ENCODE data around the gene CLASP2. TPM values are rescaled to one million over a fixed set of nuclear protein-coding genes. Genes with fewer than 3 reads are reported as not detected.
"Not testable (repeated sequence)": the region's sequence is repeated elsewhere in the genome, so short reads cannot be mapped to it uniquely, and the experiment has no call there.

The CLASP2 gene
- total RNA-seq, 1 experiment from 2014 or later, result 18.6 TPM

GRCh38 chr3:33687406-33688010 lies 30.5 kb downstream of the CLASP2 start:
- DNase-seq (ENCODE audit: low read depth), result no peak

DNA sequence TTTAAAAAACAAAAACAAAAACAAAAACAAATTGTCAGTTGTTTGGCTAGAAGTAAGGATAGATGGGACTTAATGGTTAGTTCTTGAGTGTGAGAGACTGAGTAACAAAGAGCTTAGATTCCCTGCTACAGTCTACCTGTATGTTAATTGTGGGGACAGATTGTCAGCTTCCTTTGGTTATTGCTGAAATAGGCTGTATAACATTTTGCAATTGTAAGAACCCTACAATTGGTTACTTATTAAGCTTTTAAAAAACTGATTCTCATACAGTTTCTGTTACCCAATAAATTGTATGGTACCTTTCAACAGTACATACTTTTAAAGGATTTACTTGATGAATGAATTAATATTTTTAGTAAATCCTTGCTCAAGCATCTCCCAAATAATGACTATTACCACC lies 35.3 kb downstream of the CLASP2 start:
- no peak for DNase-seq (ENCODE audit: low read depth)

- DNase-seq (ENCODE audit: low read depth), result no peak
These were observed 36.4 kb downstream of the CLASP2 start for GRCh38 chr3:33681667-33682066.

DNA sequence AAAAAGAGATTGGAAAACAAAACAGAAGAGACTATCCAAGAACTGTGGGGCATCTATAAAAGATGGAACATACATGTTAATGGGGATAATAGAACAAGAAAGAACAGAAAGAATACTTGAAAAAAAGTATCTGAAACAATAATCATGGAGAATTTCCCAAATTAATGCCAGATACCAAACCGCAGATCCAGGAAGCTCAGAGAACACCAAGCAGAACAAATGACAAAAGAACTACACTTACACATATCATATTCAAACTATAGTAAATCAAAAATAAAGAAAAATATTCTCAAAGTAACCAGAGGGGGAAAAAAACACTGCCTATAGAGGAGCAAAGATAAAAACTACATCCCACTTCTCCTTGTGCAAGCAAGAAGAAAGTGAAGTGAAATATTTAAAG lies 40.0 kb downstream of the CLASP2 start:
- no peak for DNase-seq (ENCODE audit: low read depth)

GRCh38 chr3:33673436-33673835 lies 44.6 kb downstream of the CLASP2 start:
- not testable (repeated sequence) for DNase-seq (ENCODE audit: low read depth)

DNA sequence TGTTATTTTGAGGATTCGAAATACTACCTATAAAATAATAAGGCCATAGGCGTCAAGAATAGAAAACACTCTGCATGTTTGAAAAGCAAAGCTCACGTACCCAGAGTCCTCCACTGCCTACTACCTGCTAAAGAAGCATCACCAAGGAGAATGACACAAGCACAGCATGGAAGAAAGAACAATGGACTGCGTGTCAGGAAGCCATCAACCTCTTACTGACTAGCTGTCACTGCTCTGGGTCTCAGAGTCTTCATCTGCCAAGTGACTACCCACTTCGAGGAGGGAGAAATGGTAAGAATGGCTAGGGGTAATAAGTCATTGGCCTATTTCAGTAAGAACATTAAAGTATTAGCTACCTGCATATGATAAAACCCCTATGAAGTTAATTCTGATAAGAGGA lies 49.4 kb downstream of the CLASP2 start:
- no peak for DNase-seq (ENCODE audit: low read depth)

DNA sequence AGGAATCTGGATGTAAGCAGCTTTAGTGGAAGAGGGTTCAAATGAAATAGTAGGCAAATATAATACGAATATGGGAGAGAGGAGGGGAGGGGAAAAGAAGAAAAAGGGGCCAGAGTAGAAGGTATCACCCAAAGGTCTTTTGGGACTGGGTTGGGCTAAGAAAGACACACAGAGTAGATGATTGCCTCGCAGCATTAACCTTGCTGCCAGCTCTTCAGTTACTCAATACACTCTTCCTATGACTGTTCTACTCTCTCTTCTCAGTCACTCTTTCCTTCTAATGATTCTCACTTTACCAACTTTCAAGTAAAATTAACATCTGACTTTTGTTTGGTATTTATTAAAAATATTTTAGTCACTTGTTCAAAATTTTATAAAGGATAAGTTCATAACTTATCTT lies 52.8 kb downstream of the CLASP2 start:
- DNase-seq (ENCODE audit: low read depth), result no peak

GRCh38 chr3:33664195-33664594 lies 53.9 kb downstream of the CLASP2 start:
- DNase-seq (ENCODE audit: low read depth), result peak; percentile 34

DNA sequence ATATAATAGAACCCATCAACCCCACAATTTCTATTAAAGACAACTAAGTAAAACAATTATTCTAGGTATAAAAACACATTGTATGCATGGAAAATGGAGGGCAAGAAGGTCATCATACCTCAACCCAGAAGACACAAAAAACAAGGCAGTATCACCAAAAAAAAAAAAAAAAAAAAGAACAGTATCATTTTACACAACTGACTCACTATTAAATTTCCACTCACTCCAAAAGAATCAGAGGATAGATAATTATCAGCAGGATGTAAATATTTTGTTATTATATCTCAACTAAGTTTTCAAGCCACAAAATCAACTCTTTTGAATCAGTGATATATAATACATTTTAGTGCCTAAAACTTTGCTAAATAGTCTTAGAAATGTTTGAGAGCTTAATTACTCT lies 55.0 kb downstream of the CLASP2 start:
- DNase-seq (ENCODE audit: low read depth), result no peak

GRCh38 chr3:33659856-33660434 lies 58.1 kb downstream of the CLASP2 start:
- no peak for DNase-seq (ENCODE audit: low read depth)

- peak; percentile 18 for DNase-seq (ENCODE audit: low read depth)
These were observed 58.8 kb downstream of the CLASP2 start for GRCh38 chr3:33658991-33659848.

GRCh38 chr3:33658621-33658990 lies 59.4 kb downstream of the CLASP2 start:
- no peak for DNase-seq (ENCODE audit: low read depth)

DNA sequence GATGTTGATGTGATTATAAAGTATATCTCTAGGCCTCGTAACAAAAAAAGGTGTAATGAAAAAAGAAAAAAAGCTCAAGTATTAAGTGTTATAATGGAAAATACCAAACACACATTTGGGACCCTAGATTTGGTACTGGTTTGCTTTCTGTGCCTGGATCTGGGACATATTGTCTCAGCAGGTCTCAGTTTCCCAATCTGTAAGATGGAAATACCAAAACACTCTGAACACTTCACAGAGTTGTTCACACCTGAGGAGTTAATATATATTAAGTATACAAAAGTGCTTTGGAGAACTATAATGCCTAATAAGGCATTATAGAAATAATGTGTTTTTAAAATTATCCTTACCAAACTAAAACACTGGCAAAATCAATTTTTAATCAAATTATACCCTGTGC lies 60.0 kb downstream of the CLASP2 start:
- no peak for DNase-seq (ENCODE audit: low read depth)

DNA sequence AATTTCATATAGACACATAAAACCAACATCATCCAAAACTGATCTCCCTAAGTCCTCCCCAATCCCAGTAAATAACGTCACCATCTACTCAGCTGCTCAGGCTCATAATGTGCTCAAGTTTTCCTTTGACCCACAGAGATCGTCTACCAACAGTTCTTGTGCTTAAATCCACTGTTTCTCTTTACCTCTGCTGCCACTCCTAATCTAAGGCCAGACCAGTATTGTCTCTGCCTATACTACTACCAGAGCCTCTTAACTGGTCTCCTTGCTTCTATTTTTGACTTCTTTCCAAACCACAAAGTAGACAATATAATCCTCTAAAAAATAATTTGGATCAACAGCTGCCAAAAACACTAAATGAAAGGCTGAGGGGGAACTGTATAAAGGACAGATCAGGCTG lies 65.3 kb downstream of the CLASP2 start:
- no peak for DNase-seq (ENCODE audit: low read depth)

DNA sequence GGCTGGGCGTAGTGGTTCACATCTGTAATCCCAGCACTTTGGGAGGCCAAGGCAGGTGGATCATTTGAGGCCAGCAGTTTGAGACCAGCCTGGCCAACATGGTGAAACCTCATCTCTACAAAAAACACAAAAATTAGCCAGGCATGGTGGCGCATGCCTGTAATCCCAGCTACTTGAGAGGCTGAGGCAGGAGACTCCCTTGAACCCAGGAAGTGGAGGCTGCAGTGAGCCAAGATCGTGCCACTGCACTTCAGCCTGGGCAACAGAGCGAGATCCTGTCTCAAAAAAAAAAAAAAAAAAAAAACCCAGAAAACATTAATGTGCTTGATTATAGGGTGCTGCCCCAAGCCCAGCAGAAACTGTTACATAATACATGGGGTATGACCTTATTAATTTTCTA lies 67.0 kb downstream of the CLASP2 start:
- not testable (repeated sequence) for DNase-seq (ENCODE audit: low read depth)

DNA sequence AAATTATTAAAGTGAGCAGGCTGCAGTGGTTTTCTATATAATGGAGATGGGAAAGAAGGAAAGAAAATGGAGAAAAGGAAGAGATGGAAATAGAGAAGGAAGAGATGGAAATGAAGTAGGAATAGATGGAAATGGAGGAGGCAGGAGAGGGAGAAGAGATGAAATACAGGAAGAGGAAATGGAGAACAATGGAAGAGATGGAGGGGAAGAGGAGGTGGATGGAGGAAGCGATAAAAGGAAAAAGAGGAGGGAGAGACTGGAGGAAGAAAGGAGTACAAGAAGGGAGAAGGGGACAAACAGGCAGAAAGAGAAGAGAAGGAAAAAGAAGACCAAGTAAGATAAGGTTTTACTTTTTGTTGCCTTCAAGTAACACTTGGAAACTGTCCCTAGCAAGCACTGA lies 67.6 kb downstream of the CLASP2 start:
- no peak for DNase-seq (ENCODE audit: low read depth)

- no peak for DNase-seq (ENCODE audit: low read depth)
These were observed 69.3 kb downstream of the CLASP2 start for GRCh38 chr3:33648793-33649192.

- no peak for DNase-seq (ENCODE audit: low read depth)
These were observed 71.6 kb downstream of the CLASP2 start for GRCh38 chr3:33646406-33646805.

DNA sequence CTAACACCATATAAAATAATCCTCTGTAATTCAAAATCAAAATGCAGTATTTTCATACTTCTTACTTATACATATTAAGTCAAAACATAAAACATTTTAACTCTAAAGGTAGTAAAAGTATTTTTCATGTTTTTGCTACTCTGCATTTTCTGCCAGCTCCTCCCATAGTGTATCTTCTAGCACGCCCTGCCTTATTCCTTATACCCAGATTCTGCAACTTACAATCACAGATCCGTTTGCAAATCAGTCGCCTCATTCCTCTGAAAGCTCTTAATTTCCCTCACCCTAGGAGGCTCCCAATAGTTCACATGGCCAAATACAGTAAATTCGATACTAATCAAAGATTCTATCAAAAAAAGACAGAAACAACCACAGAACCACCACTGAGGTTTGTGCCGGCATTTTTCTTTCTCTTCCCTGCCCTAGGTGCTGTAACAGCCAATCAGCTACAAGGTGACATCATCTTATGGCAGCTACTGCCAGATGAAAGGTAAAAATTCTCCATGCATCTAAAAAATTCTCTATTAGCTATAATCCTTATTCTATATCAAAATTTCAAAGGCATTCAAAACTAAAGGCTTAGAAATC lies 72.9 kb downstream of the CLASP2 start:
- no peak for DNase-seq (ENCODE audit: low read depth)

DNA sequence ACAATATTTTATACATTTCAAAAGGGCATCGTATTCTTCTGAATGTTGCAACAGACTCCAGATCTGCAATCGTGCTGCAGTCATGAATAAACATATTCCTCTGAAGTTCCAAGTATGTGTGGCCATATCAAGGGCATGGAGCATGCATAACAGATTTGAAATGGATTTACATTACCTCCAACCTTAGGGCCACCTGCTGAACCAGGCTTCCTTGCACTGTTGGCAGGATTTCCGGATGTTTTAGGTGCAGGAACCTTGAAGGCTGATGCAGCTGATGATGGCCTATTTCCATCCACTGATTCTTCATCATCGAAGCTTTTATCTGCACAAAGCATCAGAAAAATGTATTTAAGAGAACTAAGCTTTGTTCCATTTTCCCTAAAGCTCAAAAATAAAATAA lies 73.5 kb downstream of the CLASP2 start:
- DNase-seq (ENCODE audit: low read depth), result no peak

- no peak for DNase-seq (ENCODE audit: low read depth)
These were observed 75.2 kb downstream of the CLASP2 start for GRCh38 chr3:33642806-33643205.

DNA sequence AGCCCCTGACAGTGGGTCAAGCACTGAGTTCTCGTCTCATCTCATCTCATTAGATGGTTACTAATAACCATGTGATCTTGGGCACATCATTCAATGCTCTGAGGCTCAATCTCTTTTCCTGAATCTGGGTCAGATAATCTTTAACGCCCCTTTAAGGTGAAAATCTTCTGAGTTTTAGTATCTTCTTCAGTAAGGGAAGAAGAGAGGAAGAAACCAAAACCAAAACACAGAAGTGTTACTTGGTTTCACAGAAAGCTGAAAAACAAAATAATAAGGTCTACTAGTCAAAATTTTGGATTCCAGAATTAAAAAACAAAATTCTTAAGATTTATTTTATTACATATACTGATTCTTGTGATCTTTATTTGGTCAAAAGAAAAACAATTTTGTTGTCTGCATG lies 78.2 kb downstream of the CLASP2 start:
- no peak for DNase-seq (ENCODE audit: low read depth)

DNA sequence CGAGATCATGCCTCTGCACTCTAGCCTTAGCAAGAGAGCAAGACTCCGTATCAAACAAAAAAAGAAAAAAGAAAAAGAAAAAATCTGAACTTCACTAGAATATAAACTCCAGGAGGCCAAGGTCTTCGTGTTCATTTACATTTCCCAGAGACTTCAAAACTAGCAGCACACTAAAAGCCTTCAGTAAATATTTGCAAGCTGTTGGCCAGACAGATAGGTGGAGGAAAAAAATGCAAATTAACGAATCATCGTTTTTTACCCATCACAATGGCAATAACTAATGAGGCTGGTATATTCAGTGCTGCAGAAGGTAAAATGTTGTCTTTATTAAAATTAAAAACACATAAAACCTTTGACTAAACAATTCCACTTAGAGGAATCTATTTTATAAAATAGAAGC lies 80.6 kb downstream of the CLASP2 start:
- DNase-seq (ENCODE audit: low read depth), result no peak
